ENCODE measurements around the gene PAFAH2.

The PAFAH2 gene

GRCh38 chr1:26031196-26031595, 33.3 kb upstream of the PAFAH2 start:
- DNase-seq (ENCODE audit: low read depth) = no peak

- DNase-seq (ENCODE audit: low read depth) = no peak
These were observed 32.1 kb upstream of the PAFAH2 start for GRCh38 chr1:26029864-26030481.

GRCh38 chr1:26029054-26029863, 31.4 kb upstream of the PAFAH2 start:
- no peak for DNase-seq (ENCODE audit: low read depth)

- DNase-seq (ENCODE audit: low read depth) = no peak
These were observed 30.7 kb upstream of the PAFAH2 start for GRCh38 chr1:26028490-26028980.

- DNase-seq (ENCODE audit: low read depth) = no peak
These were observed 30.0 kb upstream of the PAFAH2 start for GRCh38 chr1:26027716-26028489.

GRCh38 chr1:26025517-26025916, 27.7 kb upstream of the PAFAH2 start:
- DNase-seq (ENCODE audit: low read depth) = no peak

- no peak for DNase-seq (ENCODE audit: low read depth)
These were observed 27.2 kb upstream of the PAFAH2 start for GRCh38 chr1:26025060-26025459.

- DNase-seq (ENCODE audit: low read depth) = no peak
These were observed 26.0 kb upstream of the PAFAH2 start for GRCh38 chr1:26023826-26024225.

GRCh38 chr1:26023009-26023408, 25.1 kb upstream of the PAFAH2 start:
- DNase-seq (ENCODE audit: low read depth) = no peak

- no peak for DNase-seq (ENCODE audit: low read depth)
These were observed 24.5 kb upstream of the PAFAH2 start for GRCh38 chr1:26022404-26022779.

GRCh38 chr1:26021647-26022403, 24.0 kb upstream of the PAFAH2 start, which contains the start of gene EXTL1:
Gene EXTL1, plus strand, starts transcription at chr1:26021775. Its CDS starts 872 bp downstream, at chr1:26022647.
- no peak for DNase-seq (ENCODE audit: low read depth)

- DNase-seq (ENCODE audit: low read depth) = no peak
These were observed 23.2 kb upstream of the PAFAH2 start for GRCh38 chr1:26020941-26021646.

GRCh38 chr1:26020330-26020768, 22.5 kb upstream of the PAFAH2 start:
- no peak for DNase-seq (ENCODE audit: low read depth)

- DNase-seq (ENCODE audit: low read depth) = no peak
These were observed 21.9 kb upstream of the PAFAH2 start for GRCh38 chr1:26019641-26020315.

- DNase-seq (ENCODE audit: low read depth) = no peak
These were observed 19.7 kb upstream of the PAFAH2 start for GRCh38 chr1:26017606-26018005.

GRCh38 chr1:26016953-26017545, 19.2 kb upstream of the PAFAH2 start:
- DNase-seq (ENCODE audit: low read depth) = no peak

- DNase-seq (ENCODE audit: low read depth) = no peak
These were observed 18.5 kb upstream of the PAFAH2 start for GRCh38 chr1:26016258-26016952.

GRCh38 chr1:26015358-26015757, 17.5 kb upstream of the PAFAH2 start:
- DNase-seq (ENCODE audit: low read depth) = no peak

- DNase-seq (ENCODE audit: low read depth) = no peak
These were observed 16.3 kb upstream of the PAFAH2 start for GRCh38 chr1:26014179-26014578.

GRCh38 chr1:26012864-26013263, 15.0 kb upstream of the PAFAH2 start:
- no peak for DNase-seq (ENCODE audit: low read depth)

All from stimulated activated CD8-positive, alpha-beta memory T cell treated with anti-CD3 and anti-CD28 coated beads, Interleukin-15, amount 100 ng/mL, for 24 hours (primary cell).